Panc1 (cell line): ENCODE measurements around the gene TAF5. TPM values are rescaled to one million over a fixed set of nuclear protein-coding genes. Genes with fewer than 3 reads are reported as not detected.

ENCODE experiments used
- ATAC-seq: fragments of 200-7000 bp; cut with Tn5 transposase; 2 replicates; pipeline ENCODE4 v1.9.1; 2020; ENCODE audit warnings: mild to moderate bottlenecking, moderate library complexity
- BruUV-seq: library from RNA; stranded (reverse); fragments of 400-500 nt; replicated peaks from 2 replicates; lab custom pipeline; 2021; lab: Mats Ljungman, UMichigan
- CTCF ChIA-PET: fragments of 300-600 bp; sonication (Branson Sonifier 250); formaldehyde crosslinking; loops from one replicate; lab custom pipeline; 2022; ENCODE audit warnings: antibody characterized with exemption; lab: Charles Lee
- POLR2A ChIA-PET: fragments of 300-600 bp; sonication (Branson Sonifier 250); formaldehyde crosslinking; loops from one replicate; lab custom pipeline; 2022; ENCODE audit warnings: antibody characterized with exemption; lab: Charles Lee
- DNase-seq: peaks from one replicate; pipeline ENCODE4 v3.0.0-alpha.2; 2010; ENCODE audit warnings: low read depth, low spot score
- H3K27ac ChIP-seq: 2 replicates; pipeline ENCODE4 v1.5.1; 2011; ENCODE audit warnings: mild to moderate bottlenecking, low read length, inconsistent platforms
- H3K27me3 ChIP-seq: fragments of 200-500 bp; sonication (Bioruptor generic); 2 replicates; pipeline ENCODE4 v1.6.0; 2014; ENCODE audit warnings: low read length, inconsistent platforms; ENCODE audit not compliant: control insufficient read depth, insufficient read depth
- H3K36me3 ChIP-seq: fragments of 200-500 bp; sonication (Bioruptor generic); 2 replicates; pipeline ENCODE4 v1.5.1; 2014; ENCODE audit warnings: inconsistent platforms, mild to moderate bottlenecking, low read length, moderate library complexity; ENCODE audit not compliant: control insufficient read depth, insufficient read depth
- H3K4me1 ChIP-seq: 2 replicates; pipeline ENCODE4 v1.5.1; 2011; ENCODE audit warnings: inconsistent platforms, mild to moderate bottlenecking, low read length, moderate library complexity; ENCODE audit not compliant: control insufficient read depth, insufficient read depth
- H3K4me3 ChIP-seq, 2 experiments: 2 replicates each; pipeline ENCODE4 v1.5.1; 2011 to 2012; ENCODE audit warnings: low read depth in 2 of 2, low read length in 2 of 2, mild to moderate bottlenecking in 2 of 2, inconsistent platforms in 1 of 2, moderate library complexity in 1 of 2
- H3K9me3 ChIP-seq: fragments of 200-500 bp; sonication (Bioruptor generic); 2 replicates; pipeline ENCODE4 v1.5.1; 2014; ENCODE audit warnings: low read depth, mild to moderate bottlenecking, inconsistent platforms, low read length, moderate library complexity; ENCODE audit not compliant: control insufficient read depth, insufficient read depth
- CTCF ChIP-seq: fragments of 450-650 bp; IDR thresholded peaks from 2 replicates; pipeline ENCODE4 v1.5.1; 2017; ENCODE audit warnings: mild to moderate bottlenecking
- POLR2AphosphoS5 ChIP-seq: IDR thresholded peaks from 2 replicates; pipeline ENCODE4 v1.6.1; 2012; ENCODE audit warnings: mild to moderate bottlenecking, low read depth, low read length, moderate library complexity
- SIN3A ChIP-seq: IDR thresholded peaks from 2 replicates; pipeline ENCODE4 v1.6.1; 2012; ENCODE audit warnings: low read depth, mild to moderate bottlenecking, low read length, moderate library complexity, borderline replicate concordance; ENCODE audit not compliant: insufficient read depth
- TCF7L2 ChIP-seq: IDR thresholded peaks from 2 replicates; pipeline ENCODE4 v1.6.1; 2011; ENCODE audit warnings: mild to moderate bottlenecking, low read depth, low read length, inconsistent platforms
- in situ Hi-C: cut with HindIII; loops from 2 replicates; pipeline ENCODE4 v1.10.0; 2016; ENCODE audit warnings: low sequenced_read_pairs, low pct_unique_long_range_greater_than_20kb
- intact Hi-C: fragments of 100-400 bp; cut with micrococcal nuclease; formaldehyde crosslinking; loops from one replicate; pipeline ENCODE4 v1.10.0; 2022; ENCODE audit not compliant: unreplicated experiment
- total RNA-seq: library from RNA; stranded (reverse); gene quantifications from one replicate; pipeline ENCODE4 v1.2.1, GENCODE V29; 2021; ENCODE audit not compliant: unreplicated experiment
- TF ChIP-seq, protein P1 (sequence below), 2 experiments: IDR thresholded peaks; 2 replicates each; pipeline ENCODE4 v1.6.1; 2011 to 2012; ENCODE audit warnings: low read depth in 2 of 2, control low read depth in 1 of 2, low read length in 1 of 2, mild to moderate bottlenecking in 1 of 2, moderate library complexity in 1 of 2; ENCODE audit not compliant: insufficient read depth in 1 of 2

TAF5 gene
- total RNA-seq, 1 experiment from 2014 or later, result 6.0 TPM

GRCh38 chr10:103428989-103429643, 61.3 kb downstream of the TAF5 start:
- DNase-seq (no peak), ATAC-seq (no peak)
- in situ Hi-C loops (no loop called here), intact Hi-C loops (no loop called here)
- Histone ChIP-seq H3K36me3 (peaks cover 54% of the 10 kb centered on the region), H3K27me3 (no peaks in the 10 kb centered on the region), H3K4me3 (no peak overlapping the region), H3K4me1 (no peaks in the 10 kb centered on the region), H3K9me3 (no peaks in the 10 kb centered on the region), H3K27ac (no peak overlapping the region)
- TF ChIP-seq, protein P1, sequence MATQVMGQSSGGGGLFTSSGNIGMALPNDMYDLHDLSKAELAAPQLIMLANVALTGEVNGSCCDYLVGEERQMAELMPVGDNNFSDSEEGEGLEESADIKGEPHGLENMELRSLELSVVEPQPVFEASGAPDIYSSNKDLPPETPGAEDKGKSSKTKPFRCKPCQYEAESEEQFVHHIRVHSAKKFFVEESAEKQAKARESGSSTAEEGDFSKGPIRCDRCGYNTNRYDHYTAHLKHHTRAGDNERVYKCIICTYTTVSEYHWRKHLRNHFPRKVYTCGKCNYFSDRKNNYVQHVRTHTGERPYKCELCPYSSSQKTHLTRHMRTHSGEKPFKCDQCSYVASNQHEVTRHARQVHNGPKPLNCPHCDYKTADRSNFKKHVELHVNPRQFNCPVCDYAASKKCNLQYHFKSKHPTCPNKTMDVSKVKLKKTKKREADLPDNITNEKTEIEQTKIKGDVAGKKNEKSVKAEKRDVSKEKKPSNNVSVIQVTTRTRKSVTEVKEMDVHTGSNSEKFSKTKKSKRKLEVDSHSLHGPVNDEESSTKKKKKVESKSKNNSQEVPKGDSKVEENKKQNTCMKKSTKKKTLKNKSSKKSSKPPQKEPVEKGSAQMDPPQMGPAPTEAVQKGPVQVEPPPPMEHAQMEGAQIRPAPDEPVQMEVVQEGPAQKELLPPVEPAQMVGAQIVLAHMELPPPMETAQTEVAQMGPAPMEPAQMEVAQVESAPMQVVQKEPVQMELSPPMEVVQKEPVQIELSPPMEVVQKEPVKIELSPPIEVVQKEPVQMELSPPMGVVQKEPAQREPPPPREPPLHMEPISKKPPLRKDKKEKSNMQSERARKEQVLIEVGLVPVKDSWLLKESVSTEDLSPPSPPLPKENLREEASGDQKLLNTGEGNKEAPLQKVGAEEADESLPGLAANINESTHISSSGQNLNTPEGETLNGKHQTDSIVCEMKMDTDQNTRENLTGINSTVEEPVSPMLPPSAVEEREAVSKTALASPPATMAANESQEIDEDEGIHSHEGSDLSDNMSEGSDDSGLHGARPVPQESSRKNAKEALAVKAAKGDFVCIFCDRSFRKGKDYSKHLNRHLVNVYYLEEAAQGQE (IDR thresholded peaks at IDR 0.05; ENCODE audit: insufficient read depth in 1 of 2, low read depth in 2 of 2, low read length in 1 of 2), result no peak
- no peak for TF ChIP-seq SIN3A
- TF ChIP-seq TCF7L2, result no peak
- no peak for TF ChIP-seq CTCF
- no peak for TF ChIP-seq POLR2AphosphoS5
- no TSS peak for BruUV-seq
- ChIA-PET CTCF (no interaction called here), POLR2A (interaction anchor here (0.5 kb wide), 1 partner anchor 22 kb away, joined by 3 read pairs; no protein-coding TSS in a partner anchor)

GRCh38 chr10:103429647-103430046, 61.9 kb downstream of the TAF5 start:
- ChIA-PET CTCF (no interaction called here), POLR2A (no interaction called here)
- in situ Hi-C loops, result no loop called here
- no peaks in the 10 kb centered on the region for H3K4me1 ChIP-seq
- no peak overlapping the region for H3K27ac ChIP-seq
- intact Hi-C loops, result no loop called here
- ATAC-seq (no peak), DNase-seq (no peak)
- BruUV-seq, result no TSS peak
- H3K4me3 ChIP-seq, result no peak overlapping the region
- TF ChIP-seq SIN3A (no peak), TCF7L2 (no peak), CTCF (no peak), POLR2AphosphoS5 (no peak)
- TF ChIP-seq, protein P1 (IDR thresholded peaks at IDR 0.05; ENCODE audit: insufficient read depth in 1 of 2, low read depth in 2 of 2, low read length in 1 of 2), result no peak
- H3K9me3 ChIP-seq, result no peaks in the 10 kb centered on the region
- peaks cover 51% of the 10 kb centered on the region for H3K36me3 ChIP-seq
- H3K27me3 ChIP-seq, result no peaks in the 10 kb centered on the region
